ENCODE results near the gene HS1BP3.

Gene HS1BP3

GRCh38 chr2:20570249-20570648 lies 80.6 kb downstream of the HS1BP3 start:
- no peak for DNase-seq (ENCODE audit: low spot score)

- DNase-seq (ENCODE audit: low spot score) = no peak
Measured at GRCh38 chr2:20569464-20570223, 81.3 kb downstream of the HS1BP3 start.

GRCh38 chr2:20568501-20569463 lies 82.1 kb downstream of the HS1BP3 start:
- DNase-seq (ENCODE audit: low spot score) = no peak

- no peak for DNase-seq (ENCODE audit: low spot score)
Measured at GRCh38 chr2:20567926-20568179, 83.0 kb downstream of the HS1BP3 start.

All from CD4-positive, alpha-beta T cell treated with Interleukin-15 for 4 hours (primary cell).